ENCODE measurements around the gene PCDHGA12.

- peak in 2 of 3 donors; percentile 50 to 73 for TF ChIP-seq CTCF (IDR thresholded peaks at IDR 0.05)
- TF ChIP-seq POLR2A (IDR thresholded peaks at IDR 0.05), result peak; percentile 77
- no peak for TF ChIP-seq EP300 (IDR thresholded peaks at IDR 0.05)
Measured at GRCh38 chr5:141475625-141476131, 45.4 kb downstream of the PCDHGA12 start, which contains the start of gene PCDHGC3.
